Mesendoderm (in vitro differentiated cells): Measurements from ENCODE around the gene TNFRSF14.
"Not testable (repeated sequence)": the region's sequence is repeated elsewhere in the genome, so short reads cannot be mapped to it uniquely, and the experiment has no call there.

Experiments used
- DNase-seq: peaks from one replicate; pipeline ENCODE4 v3.0.0; 2013
- H2AK5ac ChIP-seq: 2 replicates; pipeline ENCODE4 v1.6.1; 2013; ENCODE audit warnings: low read length, inconsistent platforms
- H2BK120ac ChIP-seq: 2 replicates; pipeline ENCODE4 v1.6.1; 2013; ENCODE audit warnings: low read depth, mild to moderate bottlenecking, low read length, moderate library complexity, mixed read lengths
- H2BK15ac ChIP-seq: replicated peaks from 2 replicates; pipeline ENCODE4 v1.6.1; 2013; ENCODE audit warnings: low read depth, mild to moderate bottlenecking, moderate library complexity
- H2BK5ac ChIP-seq: 2 replicates; pipeline ENCODE4 v1.6.1; 2013; ENCODE audit warnings: low read length, inconsistent platforms
- H3K18ac ChIP-seq: 2 replicates; pipeline ENCODE4 v1.6.1; 2013; ENCODE audit warnings: mild to moderate bottlenecking, low read length, mixed read lengths
- H3K23ac ChIP-seq: one replicate; pipeline ENCODE4 v1.6.1; 2013; ENCODE audit warnings: low read length
- H3K27ac ChIP-seq: 2 replicates; pipeline ENCODE4 v1.5.1; 2013; ENCODE audit warnings: low read depth, mild to moderate bottlenecking, inconsistent platforms, low read length, moderate library complexity
- H3K27me3 ChIP-seq: 2 replicates; pipeline ENCODE4 v1.6.1; 2013; ENCODE audit warnings: low read length, control low read depth, mild to moderate bottlenecking, inconsistent platforms; ENCODE audit not compliant: insufficient read depth, poor library complexity
- H3K36me3 ChIP-seq: 2 replicates; pipeline ENCODE4 v1.6.1; 2013; ENCODE audit warnings: low read length, inconsistent platforms; ENCODE audit not compliant: control insufficient read depth, insufficient read depth
- H3K4ac ChIP-seq: one replicate; pipeline ENCODE4 v1.6.1; 2013; ENCODE audit warnings: low read depth, mild to moderate bottlenecking, low read length, moderate library complexity
- H3K4me1 ChIP-seq: 2 replicates; pipeline ENCODE4 v1.6.1; 2013; ENCODE audit warnings: low read depth, low read length, inconsistent platforms; ENCODE audit not compliant: control insufficient read depth
- H3K4me2 ChIP-seq: 2 replicates; pipeline ENCODE4 v1.6.1; 2013; ENCODE audit warnings: low read length
- H3K4me3 ChIP-seq: 2 replicates; pipeline ENCODE4 v1.5.1; 2013; ENCODE audit warnings: mild to moderate bottlenecking, low read length
- H3K56ac ChIP-seq: one replicate; pipeline ENCODE4 v1.6.1; 2013; ENCODE audit warnings: low read length
- H3K79me1 ChIP-seq: 2 replicates; pipeline ENCODE4 v1.6.1; 2013; ENCODE audit warnings: low read length, inconsistent platforms
- H3K79me2 ChIP-seq: 2 replicates; pipeline ENCODE4 v1.6.1; 2013; ENCODE audit warnings: mild to moderate bottlenecking, low read length; ENCODE audit not compliant: control insufficient read depth, insufficient read depth
- H3K9ac ChIP-seq: 2 replicates; pipeline ENCODE4 v1.6.1; 2013; ENCODE audit warnings: low read length, inconsistent platforms
- H4K5ac ChIP-seq: one replicate; pipeline ENCODE4 v1.6.1; 2013; ENCODE audit warnings: low read length
- H4K8ac ChIP-seq: one replicate; pipeline ENCODE4 v1.6.1; 2013; ENCODE audit warnings: low read depth, mild to moderate bottlenecking, control low read depth, low read length, moderate library complexity
- WGBS: extraction: QIAGEN DNeasy Blood & Tissue Kit; methylation state at CpG from one replicate; pipeline ENCODE4 v1.1.7; 2013; ENCODE audit warnings: low lambda C conversion rate, missing lambda C conversion rate; ENCODE audit not compliant: insufficient coverage; ENCODE audit errors: extremely low coverage; 5-methylcytosine and 5-hydroxymethylcytosine counted together

Gene TNFRSF14

GRCh38 chr1:2564006-2564814 lies 8.0 kb downstream of the TNFRSF14 start:
- no peak overlapping the region for H3K4ac ChIP-seq
- no peak for DNase-seq
- H3K4me3 ChIP-seq, result no peak overlapping the region
- no peak overlapping the region for H3K27ac ChIP-seq
- H2BK15ac ChIP-seq, result no peak overlapping the region
- no CpG with 5 or more reads among the region's 20 CpGs for WGBS
- H4K5ac ChIP-seq, result no peak overlapping the region
- H3K36me3 ChIP-seq, result no peaks in the 10 kb centered on the region
- H3K4me1 ChIP-seq, result no peaks in the 10 kb centered on the region
- no peaks in the 10 kb centered on the region for H3K27me3 ChIP-seq
- no peaks in the 10 kb centered on the region for H3K79me2 ChIP-seq
- H3K56ac ChIP-seq, result no peak overlapping the region
- no peak overlapping the region for H3K9ac ChIP-seq
- no peak overlapping the region for H2BK120ac ChIP-seq
- H3K23ac ChIP-seq, result no peak overlapping the region
- H3K18ac ChIP-seq, result no peak overlapping the region
- no peak overlapping the region for H2BK5ac ChIP-seq
- H3K79me1 ChIP-seq, result no peaks in the 10 kb centered on the region
- no peak overlapping the region for H4K8ac ChIP-seq
- no peak overlapping the region for H3K4me2 ChIP-seq
- H2AK5ac ChIP-seq, result no peak overlapping the region

DNA sequence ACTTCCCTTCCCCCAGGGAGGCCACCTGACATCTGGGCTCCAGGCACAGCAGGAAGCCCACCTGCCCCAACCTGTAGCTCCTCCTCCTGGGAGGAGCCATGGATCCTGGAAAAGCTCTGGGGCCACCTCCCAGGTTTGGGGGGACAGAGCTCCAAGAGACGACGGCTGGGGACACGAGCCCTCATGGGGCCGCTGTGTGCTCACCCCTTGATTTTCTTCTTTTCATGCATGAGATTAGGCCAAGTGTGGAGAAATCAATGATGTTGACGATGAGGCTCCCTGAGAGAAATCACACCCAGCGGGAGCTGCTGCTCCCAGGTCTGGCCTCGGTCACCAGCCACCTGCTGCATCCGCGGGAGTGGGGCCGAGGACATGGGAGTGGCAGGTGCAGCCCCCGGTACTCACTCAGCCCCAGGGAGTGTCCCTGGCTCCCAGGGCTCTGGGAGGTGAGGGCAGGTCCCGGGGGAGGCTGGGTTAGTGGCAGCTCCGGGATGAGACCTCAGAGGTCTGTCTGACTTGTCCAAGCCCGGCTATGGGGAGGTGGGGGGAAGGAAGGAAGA lies 8.7 kb downstream of the TNFRSF14 start:
- Histone ChIP-seq H2AK5ac (no peak overlapping the region), H3K4ac (no peak overlapping the region), H2BK120ac (no peak overlapping the region), H3K4me1 (no peaks in the 10 kb centered on the region), H3K27ac (no peak overlapping the region), H3K9ac (no peak overlapping the region), H3K79me2 (no peaks in the 10 kb centered on the region), H3K4me2 (no peak overlapping the region), H3K36me3 (no peaks in the 10 kb centered on the region), H3K4me3 (no peak overlapping the region), H3K79me1 (no peaks in the 10 kb centered on the region), H2BK15ac (no peak overlapping the region), H3K18ac (no peak overlapping the region), H3K56ac (no peak overlapping the region), H3K23ac (no peak overlapping the region), H4K8ac (no peak overlapping the region), H3K27me3 (no peaks in the 10 kb centered on the region), H2BK5ac (no peak overlapping the region), H4K5ac (no peak overlapping the region)
- no peak for DNase-seq
- no CpG with 5 or more reads among the region's 14 CpGs for WGBS

DNA sequence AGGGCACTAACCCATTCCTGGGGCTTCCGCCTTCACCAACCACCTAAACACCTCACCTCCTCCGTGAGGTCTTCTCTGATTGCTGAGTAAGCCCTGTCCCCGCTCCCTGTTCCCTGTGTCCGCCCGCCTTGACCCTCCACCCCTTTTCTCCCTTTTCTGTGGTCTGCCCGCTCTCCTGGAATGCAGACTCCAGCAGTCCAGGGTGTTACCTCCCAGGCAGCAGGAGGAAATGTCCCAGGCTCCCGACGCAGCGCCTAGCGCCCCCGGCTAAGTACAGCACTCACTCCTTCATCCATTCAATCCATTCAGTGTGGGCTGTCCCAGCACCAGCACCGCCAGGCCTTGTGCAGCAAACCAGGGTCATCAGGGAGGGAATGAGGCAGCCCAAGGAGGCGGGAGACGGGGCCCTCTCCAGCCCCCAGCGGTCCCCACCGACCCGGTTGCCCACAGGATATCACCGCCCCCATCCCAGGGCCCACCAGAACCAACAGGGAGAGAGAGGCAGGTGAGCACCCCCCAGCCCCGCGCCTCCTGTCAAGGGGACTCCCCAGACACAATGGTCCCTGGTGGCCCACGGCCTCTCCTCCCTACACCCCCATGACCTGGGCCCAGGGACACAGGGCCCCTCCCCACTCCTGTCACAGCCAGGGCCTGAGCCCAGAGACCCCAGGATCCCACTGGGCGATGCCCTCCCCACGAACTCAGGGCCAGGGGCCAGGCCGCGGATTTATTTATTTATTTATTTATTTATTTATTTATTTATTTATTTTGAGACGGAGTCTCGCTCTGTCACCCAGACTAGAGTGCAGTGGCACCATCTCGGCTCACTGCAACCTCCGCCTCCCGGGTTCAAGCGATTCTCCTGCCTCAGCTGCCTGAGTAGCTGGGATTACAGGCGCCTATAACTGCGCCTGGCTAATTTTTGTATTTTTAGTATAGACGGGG lies 10.2 kb downstream of the TNFRSF14 start:
- Histone ChIP-seq H3K79me1 (no peaks in the 10 kb centered on the region), H2BK120ac (no peak overlapping the region), H4K5ac (no peak overlapping the region), H2BK5ac (no peak overlapping the region), H3K4me3 (no peak overlapping the region), H3K4me2 (no peak overlapping the region), H3K18ac (no peak overlapping the region), H4K8ac (no peak overlapping the region), H3K27ac (no peak overlapping the region), H3K9ac (no peak overlapping the region), H3K79me2 (no peaks in the 10 kb centered on the region), H3K23ac (no peak overlapping the region), H3K27me3 (no peaks in the 10 kb centered on the region), H3K36me3 (no peaks in the 10 kb centered on the region), H2BK15ac (no peak overlapping the region), H3K56ac (peak overlapping the region; percentile 15), H3K4ac (no peak overlapping the region), H3K4me1 (no peaks in the 10 kb centered on the region), H2AK5ac (no peak overlapping the region)
- WGBS, result no CpG with 5 or more reads among the region's 34 CpGs
- no peak for DNase-seq

DNA sequence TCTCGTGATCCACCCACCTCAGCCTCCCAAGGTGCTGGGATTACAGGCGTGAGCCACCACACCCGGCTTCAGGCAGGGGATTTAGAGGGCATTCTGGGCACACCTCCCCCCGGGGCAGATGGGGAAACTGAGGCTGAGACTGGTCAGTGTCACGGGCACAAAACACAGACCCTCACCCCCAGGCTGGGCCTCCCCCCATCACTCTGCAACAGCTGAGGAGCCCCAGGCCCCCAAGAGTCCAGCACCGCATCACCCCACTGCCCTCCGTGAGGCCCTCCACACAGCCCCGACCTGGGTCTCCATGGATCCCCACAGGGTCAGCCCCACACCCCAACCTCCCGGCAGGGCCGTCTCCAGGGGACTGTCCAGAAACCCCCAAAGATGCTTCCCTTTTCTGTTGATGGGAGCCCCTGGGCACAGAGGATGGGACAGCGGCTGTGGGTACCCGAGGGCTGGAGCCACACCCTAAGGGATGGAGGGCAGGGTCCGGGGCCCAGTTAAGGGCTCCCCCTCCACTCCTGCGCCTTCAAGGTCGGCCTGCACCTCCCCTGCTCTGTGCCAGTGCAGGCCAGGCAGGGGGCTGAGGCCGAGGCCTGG lies 11.0 kb downstream of the TNFRSF14 start:
- Histone ChIP-seq H3K4ac (no peak overlapping the region), H2BK15ac (no peak overlapping the region), H3K79me2 (no peaks in the 10 kb centered on the region), H3K4me2 (no peak overlapping the region), H2BK5ac (no peak overlapping the region), H3K9ac (no peak overlapping the region), H3K27me3 (no peaks in the 10 kb centered on the region), H3K18ac (no peak overlapping the region), H2BK120ac (no peak overlapping the region), H3K27ac (no peak overlapping the region), H4K8ac (no peak overlapping the region), H3K23ac (no peak overlapping the region), H2AK5ac (no peak overlapping the region), H3K4me1 (no peaks in the 10 kb centered on the region), H3K79me1 (no peaks in the 10 kb centered on the region), H4K5ac (no peak overlapping the region), H3K4me3 (no peak overlapping the region), H3K36me3 (no peaks in the 10 kb centered on the region), H3K56ac (no peak overlapping the region)
- no peak for DNase-seq
- WGBS, result no CpG with 5 or more reads among the region's 16 CpGs

- H3K4me1 ChIP-seq, H3K4me3 ChIP-seq, H3K4me2 ChIP-seq, H3K36me3 ChIP-seq, H4K8ac ChIP-seq, H3K23ac ChIP-seq, H3K9ac ChIP-seq, H3K27ac ChIP-seq, H3K4ac ChIP-seq, H3K18ac ChIP-seq, H2BK5ac ChIP-seq, H2AK5ac ChIP-seq, H3K56ac ChIP-seq, H3K27me3 ChIP-seq, H4K5ac ChIP-seq, H3K79me2 ChIP-seq, DNase-seq, H2BK120ac ChIP-seq, H3K79me1 ChIP-seq, H2BK15ac ChIP-seq: not testable (repeated sequence)
- WGBS, result no CpG with 5 or more reads among the region's 17 CpGs
Observed at GRCh38 chr1:2568187-2568816, 12.1 kb downstream of the TNFRSF14 start.
